Mesothelial cell of epicardium (in vitro differentiated cells): Measurements from ENCODE around the gene VIPAS39. TPM values are rescaled to one million over a fixed set of nuclear protein-coding genes. Genes with fewer than 3 reads are reported as not detected.

ENCODE experiments used
- DNase-seq, 2 experiments: peaks; one replicate each; pipeline ENCODE4 v3.0.0; 2021; ENCODE audit warnings: low spot score in 2 of 2; ENCODE audit not compliant: unreplicated experiment in 2 of 2
- H3K27ac Mint-ChIP-seq: 2 replicates; pipeline ENCODE4 v1.8.0; 2021; ENCODE audit warnings: mixed read lengths
- H3K27me3 Mint-ChIP-seq: 2 replicates; pipeline ENCODE4 v1.8.0; 2021; ENCODE audit warnings: low read depth, mixed read lengths
- H3K36me3 Mint-ChIP-seq: 2 replicates; pipeline ENCODE4 v1.8.0; 2021; ENCODE audit warnings: mixed read lengths
- H3K4me1 Mint-ChIP-seq: 2 replicates; pipeline ENCODE4 v1.8.0; 2021; ENCODE audit warnings: mixed read lengths
- H3K4me3 Mint-ChIP-seq: 2 replicates; pipeline ENCODE4 v1.8.0; 2021; ENCODE audit warnings: mild to moderate bottlenecking, moderate library complexity, mixed read lengths
- H3K9me3 Mint-ChIP-seq: 2 replicates; pipeline ENCODE4 v1.8.0; 2021; ENCODE audit warnings: mixed read lengths
- CTCF ChIP-seq: fragments of 200-600 bp; sonication (generic); IDR thresholded peaks from one replicate; pipeline ENCODE4 v1.5.0; 2021; ENCODE audit warnings: antibody characterized with exemption; ENCODE audit not compliant: unreplicated experiment
- total RNA-seq: library from RNA; stranded (reverse); gene quantifications from 3 replicates; pipeline ENCODE4 v1.2.1, GENCODE V29; 2021

VIPAS39 gene
- total RNA-seq, 1 donor from 2014 or later, result 25.8 TPM

- TF ChIP-seq CTCF, result no peak
- Mint-ChIP-seq H3K27ac (no peak overlapping the region), H3K4me1 (peaks cover 13% of the 10 kb centered on the region), H3K9me3 (no peaks in the 10 kb centered on the region), H3K4me3 (no peak overlapping the region), H3K36me3 (no peaks in the 10 kb centered on the region), H3K27me3 (no peaks in the 10 kb centered on the region)
- no peak for DNase-seq
Observed at GRCh38 chr14:77409131-77409533, 48.3 kb downstream of the VIPAS39 start.

GRCh38 chr14:77407158-77407557, 50.2 kb downstream of the VIPAS39 start:
- Mint-ChIP-seq H3K4me1 (peaks cover 13% of the 10 kb centered on the region), H3K36me3 (no peaks in the 10 kb centered on the region), H3K27me3 (no peaks in the 10 kb centered on the region), H3K9me3 (no peaks in the 10 kb centered on the region), H3K27ac (no peak overlapping the region), H3K4me3 (no peak overlapping the region)
- TF ChIP-seq CTCF, result no peak
- no peak for DNase-seq

- no peak for DNase-seq
- H3K27ac Mint-ChIP-seq, result no peak overlapping the region
- H3K27me3 Mint-ChIP-seq, result no peaks in the 10 kb centered on the region
- no peak for TF ChIP-seq CTCF
- H3K36me3 Mint-ChIP-seq, result no peaks in the 10 kb centered on the region
- no peaks in the 10 kb centered on the region for H3K9me3 Mint-ChIP-seq
- no peak overlapping the region for H3K4me3 Mint-ChIP-seq
- peaks cover 13% of the 10 kb centered on the region for H3K4me1 Mint-ChIP-seq
Observed at GRCh38 chr14:77406718-77407117, 50.7 kb downstream of the VIPAS39 start.

GRCh38 chr14:77406086-77406485, 51.3 kb downstream of the VIPAS39 start:
- no peaks in the 10 kb centered on the region for H3K9me3 Mint-ChIP-seq
- no peak overlapping the region for H3K4me3 Mint-ChIP-seq
- TF ChIP-seq CTCF, result no peak
- H3K27ac Mint-ChIP-seq, result no peak overlapping the region
- no peaks in the 10 kb centered on the region for H3K27me3 Mint-ChIP-seq
- peaks cover 13% of the 10 kb centered on the region for H3K4me1 Mint-ChIP-seq
- H3K36me3 Mint-ChIP-seq, result no peaks in the 10 kb centered on the region
- no peak for DNase-seq

- TF ChIP-seq CTCF, result no peak
- H3K36me3 Mint-ChIP-seq, result no peaks in the 10 kb centered on the region
- H3K4me1 Mint-ChIP-seq, result peaks cover 13% of the 10 kb centered on the region
- H3K9me3 Mint-ChIP-seq, result no peaks in the 10 kb centered on the region
- no peak overlapping the region for H3K4me3 Mint-ChIP-seq
- no peak overlapping the region for H3K27ac Mint-ChIP-seq
- DNase-seq, result no peak
- no peaks in the 10 kb centered on the region for H3K27me3 Mint-ChIP-seq
Observed at GRCh38 chr14:77403768-77404167, 53.6 kb downstream of the VIPAS39 start.

GRCh38 chr14:77400216-77400615, 57.2 kb downstream of the VIPAS39 start:
- peaks cover 5% of the 10 kb centered on the region for H3K36me3 Mint-ChIP-seq
- no peak overlapping the region for H3K4me3 Mint-ChIP-seq
- H3K9me3 Mint-ChIP-seq, result peaks cover 5% of the 10 kb centered on the region
- DNase-seq, result no peak
- no peak overlapping the region for H3K27ac Mint-ChIP-seq
- no peak for TF ChIP-seq CTCF
- H3K27me3 Mint-ChIP-seq, result no peaks in the 10 kb centered on the region
- no peaks in the 10 kb centered on the region for H3K4me1 Mint-ChIP-seq
